H7 (cell line): ENCODE measurements around the gene HOXB2. TPM values are rescaled to one million over a fixed set of nuclear protein-coding genes. Genes with fewer than 3 reads are reported as not detected.
A peak's percentile ranks its signal among the peaks of the same experiment; 100 is the strongest.

Experiments used
- DNase-seq: peaks from one replicate; pipeline ENCODE4 v3.0.0; 2012
- H3K27me3 ChIP-seq: 2 replicates; pipeline ENCODE4 v1.6.0; 2011; ENCODE audit warnings: mild to moderate bottlenecking, low read length; ENCODE audit not compliant: control insufficient read depth, insufficient read depth
- H3K36me3 ChIP-seq: replicated peaks from 2 replicates; pipeline ENCODE4 v1.5.1; 2011; ENCODE audit warnings: low read length; ENCODE audit not compliant: control insufficient read depth, insufficient read depth
- H3K4me3 ChIP-seq: 2 replicates; pipeline ENCODE4 v1.5.1; 2011; ENCODE audit warnings: low read depth, mild to moderate bottlenecking, control low read depth, low read length, moderate library complexity; ENCODE audit not compliant: insufficient read depth
- total RNA-seq: library from RNA; depleted of rRNA; stranded (reverse); fragments of >200 nt; shearing (Covaris generic); gene quantifications from 2 replicates; pipeline ENCODE4 v1.2.3, GENCODE V29; 2014

HOXB2 gene
- total RNA-seq, 1 experiment from 2014 or later: 11.8 TPM

DNA sequence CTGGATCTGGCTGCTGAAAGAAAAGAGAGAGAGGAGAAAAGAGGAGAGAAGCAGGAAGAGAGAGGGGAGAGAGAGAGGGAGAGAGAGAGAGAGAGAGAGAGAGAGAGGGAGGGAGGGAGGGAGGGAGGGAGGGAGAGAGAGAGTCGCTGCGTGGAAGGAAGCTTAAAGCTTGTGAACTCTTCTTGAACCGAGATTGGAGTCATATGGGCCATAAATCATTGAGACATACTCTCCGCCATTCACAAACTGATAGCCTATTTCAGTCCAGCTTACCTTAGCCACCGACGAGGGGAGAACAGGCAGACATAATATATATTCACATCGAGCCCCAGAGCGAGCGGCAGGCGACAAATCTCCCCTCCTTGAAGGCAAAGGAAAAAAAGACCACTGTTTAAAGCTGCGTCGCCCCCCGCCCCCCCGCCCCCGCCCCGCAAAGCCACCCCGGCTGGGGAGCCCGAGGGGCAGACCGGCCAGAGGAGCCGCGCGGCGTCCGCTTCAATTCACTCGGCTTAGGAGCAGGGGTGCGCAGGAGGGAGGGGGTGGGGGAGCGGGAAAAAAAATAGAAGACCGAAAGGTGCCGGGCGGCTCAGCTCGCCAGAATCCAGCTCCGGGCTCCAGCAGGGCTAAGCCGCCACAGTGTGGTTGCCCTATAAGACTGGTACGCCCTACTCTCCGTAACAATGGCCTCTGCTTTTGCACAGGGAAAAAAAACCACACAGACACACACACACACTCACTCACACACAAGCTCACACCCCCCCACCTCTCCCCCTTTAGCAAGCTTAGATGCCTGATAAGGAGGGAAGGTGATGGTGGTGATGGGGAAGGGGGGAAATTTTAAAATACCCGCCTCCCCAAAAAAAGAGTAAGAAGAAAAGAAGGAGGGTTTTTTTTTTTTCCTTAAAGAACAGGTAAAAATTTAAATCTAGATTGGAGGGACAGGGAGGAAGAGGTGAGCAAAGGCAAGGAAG lies 10.6 kb upstream of the HOXB2 start:
- Histone ChIP-seq H3K27me3 (peaks cover 99% of the 10 kb centered on the region), H3K4me3 (peak overlapping the region; percentile 37; the same call in 1 of the 2 replicates), H3K36me3 (no peaks in the 10 kb centered on the region)
- DNase-seq: peak; percentile 89

- DNase-seq: peak; percentile 80
- H3K27me3 ChIP-seq: peaks cover 99% of the 10 kb centered on the region
- peak overlapping the region; percentile 37; the same call in 1 of the 2 replicates for H3K4me3 ChIP-seq
- H3K36me3 ChIP-seq: no peaks in the 10 kb centered on the region
Observed at GRCh38 chr17:48554412-48555257, 9.7 kb upstream of the HOXB2 start.

DNA sequence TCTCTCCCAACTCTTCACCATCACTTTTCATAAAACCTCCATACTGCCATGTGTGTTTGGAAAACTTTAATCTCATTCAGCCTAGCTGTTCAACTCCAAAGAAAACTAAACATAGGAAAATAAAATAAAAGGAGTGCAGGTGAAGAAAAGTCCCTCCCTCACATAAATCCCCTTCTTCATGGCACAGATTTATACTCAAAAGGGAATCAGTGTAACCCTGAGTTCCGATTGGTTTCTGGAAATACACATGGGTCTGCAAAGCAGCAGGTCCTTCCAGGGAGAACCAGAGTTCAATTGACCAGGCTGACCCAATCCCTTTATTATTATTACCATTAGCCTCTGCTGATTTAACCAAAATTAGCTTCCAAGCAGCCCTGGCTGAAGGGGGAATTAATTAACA lies 8.9 kb upstream of the HOXB2 start:
- H3K4me3 ChIP-seq: no peak overlapping the region
- no peak for DNase-seq
- H3K27me3 ChIP-seq: peaks cover 94% of the 10 kb centered on the region
- no peaks in the 10 kb centered on the region for H3K36me3 ChIP-seq

DNA sequence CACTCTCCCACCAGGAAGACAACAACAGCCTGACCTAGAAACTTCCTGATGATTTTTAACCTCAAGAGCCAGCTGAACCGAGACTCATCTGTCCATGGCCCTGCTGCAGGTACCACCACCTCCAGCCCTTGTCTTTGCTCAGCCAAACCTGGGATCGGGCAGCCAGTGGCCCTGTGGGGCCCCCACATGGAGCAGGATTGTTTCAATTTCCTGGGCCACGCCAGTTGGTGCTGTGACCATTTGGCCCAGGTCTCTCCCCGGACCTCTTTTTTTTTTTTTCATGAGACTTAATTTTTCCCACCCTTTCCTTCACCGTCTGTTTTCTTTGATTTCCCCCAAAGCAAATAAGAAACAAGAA lies 8.3 kb upstream of the HOXB2 start:
- H3K36me3 ChIP-seq: no peaks in the 10 kb centered on the region
- no peak overlapping the region for H3K4me3 ChIP-seq
- DNase-seq: no peak
- peaks cover 87% of the 10 kb centered on the region for H3K27me3 ChIP-seq

DNA sequence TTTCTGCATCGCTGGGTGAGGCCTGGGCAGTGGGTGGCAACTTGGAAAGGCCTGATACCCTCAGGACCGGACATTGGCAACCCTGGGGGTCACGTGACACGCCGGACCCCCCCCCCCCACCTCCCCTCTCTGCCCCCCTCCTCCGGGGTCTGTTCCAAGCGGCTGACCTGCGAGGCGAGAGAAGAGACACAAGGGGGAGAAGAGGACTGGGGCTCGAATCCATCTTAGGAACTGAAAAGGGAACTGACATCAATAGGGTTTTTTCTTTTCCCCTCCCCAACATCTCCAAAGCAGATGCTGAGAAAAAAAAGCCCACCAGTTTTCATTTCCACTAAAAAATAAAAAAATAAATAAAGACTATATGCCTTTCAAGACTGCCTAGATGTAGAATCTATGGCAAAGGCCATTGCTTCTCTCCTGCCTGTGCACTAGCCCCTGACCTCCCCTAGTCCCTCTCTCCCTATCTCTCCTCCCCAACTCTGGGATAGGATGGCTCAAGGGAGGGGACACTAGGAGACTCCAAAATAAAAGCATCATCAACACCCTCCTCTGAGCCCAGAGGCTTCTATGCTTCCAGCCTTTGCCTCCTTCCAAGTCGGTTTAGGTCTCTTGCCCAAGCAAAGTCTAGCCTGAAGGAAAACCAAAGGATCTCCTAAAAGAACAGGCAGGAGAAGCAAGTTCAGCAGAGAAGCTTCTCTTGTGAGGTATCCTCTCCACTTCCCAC lies 7.7 kb upstream of the HOXB2 start:
- Histone ChIP-seq H3K27me3 (peaks cover 86% of the 10 kb centered on the region), H3K4me3 (peak overlapping the region; percentile 9; the same call in 1 of the 2 replicates), H3K36me3 (no peaks in the 10 kb centered on the region)
- peak; percentile 84 for DNase-seq

DNA sequence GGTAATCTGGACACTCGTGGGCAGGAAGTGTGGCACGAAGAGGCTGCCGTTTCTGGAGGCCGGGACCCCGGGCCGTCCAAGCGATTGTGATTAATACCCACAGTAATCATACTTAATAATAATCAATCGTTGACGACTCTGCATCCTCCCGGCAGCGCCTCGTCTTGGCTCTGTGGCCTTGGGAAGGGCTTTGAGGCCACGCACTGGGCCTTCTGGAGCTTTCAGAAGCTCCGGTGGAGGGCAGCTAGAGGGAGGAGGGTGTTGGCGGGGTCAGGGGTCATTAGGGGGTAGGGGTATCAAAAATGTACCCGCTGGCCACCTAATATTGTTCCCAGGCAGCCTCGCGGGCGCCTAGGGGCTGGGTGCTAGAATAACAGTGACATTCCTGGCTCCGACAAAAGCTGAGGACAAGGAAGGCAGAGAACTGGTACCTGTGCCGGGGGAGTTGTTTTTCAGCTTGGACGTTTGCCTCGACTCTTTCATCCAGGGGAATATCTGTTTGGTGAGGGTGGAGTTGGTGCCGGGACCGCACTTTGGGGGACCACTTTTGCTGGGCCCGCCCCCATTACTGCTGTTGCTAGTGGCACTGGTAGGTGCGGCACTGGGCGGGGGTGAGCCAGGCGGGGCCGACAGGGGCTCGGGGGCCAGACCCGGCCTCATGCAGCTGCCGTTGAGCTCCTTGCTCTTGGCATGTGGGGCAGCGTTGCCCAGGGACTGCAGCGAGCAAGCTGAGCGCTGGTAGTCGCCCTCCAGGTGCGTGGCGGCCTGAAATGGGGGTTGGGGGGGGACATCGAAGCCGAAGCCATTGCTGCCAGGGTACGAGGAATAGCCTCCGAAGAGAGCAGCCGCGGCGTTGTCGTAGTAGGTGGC lies 6.9 kb upstream of the HOXB2 start:
- DNase-seq: peak; percentile 67
- H3K27me3 ChIP-seq: peaks cover 86% of the 10 kb centered on the region
- peak overlapping the region; percentile 9; the same call in 1 of the 2 replicates for H3K4me3 ChIP-seq

DNA sequence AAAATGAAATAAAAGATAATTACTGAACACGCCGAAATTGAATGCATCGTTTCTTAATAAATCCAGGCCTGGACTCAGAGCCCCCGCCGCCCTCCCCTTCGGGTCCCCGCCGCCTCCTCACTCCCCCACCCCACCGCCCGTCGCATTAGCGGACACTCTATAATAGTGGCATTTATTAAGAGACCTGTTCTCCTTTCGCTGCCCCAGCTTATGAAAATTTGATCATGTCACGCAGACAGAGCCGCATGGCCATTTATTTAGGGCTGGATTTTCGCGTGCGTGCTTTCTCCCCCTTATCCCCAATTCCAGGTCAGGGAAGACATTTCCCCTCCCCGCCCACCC lies 6.3 kb upstream of the HOXB2 start:
- no peak overlapping the region for H3K4me3 ChIP-seq
- no peak for DNase-seq
- H3K27me3 ChIP-seq: peaks cover 86% of the 10 kb centered on the region
- H3K36me3 ChIP-seq: no peaks in the 10 kb centered on the region

More for the DNA sequence above, 6.9 kb upstream of the HOXB2 start:
- no peaks in the 10 kb centered on the region for H3K36me3 ChIP-seq

DNA sequence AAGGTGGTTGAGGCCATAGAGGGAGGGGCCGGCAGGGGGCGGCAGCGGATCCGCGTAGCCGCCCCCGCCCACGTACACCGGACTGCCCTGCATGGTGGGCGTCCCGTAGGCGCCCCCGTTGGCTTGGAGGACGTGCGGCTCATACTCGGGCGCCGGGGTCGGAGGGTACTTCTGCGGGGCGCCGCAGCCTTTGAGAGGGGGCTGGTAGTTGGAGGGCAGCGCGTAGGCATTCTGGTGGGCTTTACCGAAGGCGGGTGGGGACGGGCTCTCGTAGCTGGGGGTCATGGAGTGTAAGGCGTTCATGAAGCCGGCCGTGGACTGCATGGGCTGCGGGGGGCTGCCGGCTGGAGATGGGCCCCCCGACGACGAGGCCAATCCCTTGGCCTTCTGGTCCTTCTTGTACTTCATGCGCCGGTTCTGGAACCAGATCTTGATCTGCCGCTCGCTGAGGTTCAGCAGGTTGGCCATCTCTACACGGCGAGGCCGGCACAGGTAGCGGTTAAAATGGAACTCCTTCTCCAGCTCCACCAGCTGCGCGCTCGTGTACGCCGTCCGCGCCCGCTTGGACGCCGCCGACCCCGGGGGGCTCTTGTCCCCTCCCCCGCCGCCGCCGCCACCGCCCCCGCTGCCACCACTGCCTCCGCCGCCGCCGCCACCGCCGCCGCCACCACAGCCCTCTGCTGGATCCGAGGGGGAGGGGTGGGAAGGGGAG lies 5.7 kb upstream of the HOXB2 start:
- Histone ChIP-seq H3K27me3 (peaks cover 86% of the 10 kb centered on the region), H3K4me3 (peak overlapping the region; percentile 28), H3K36me3 (no peaks in the 10 kb centered on the region)
- peak; percentile 91 for DNase-seq

GRCh38 chr17:48549914-48550501 lies 5.1 kb upstream of the HOXB2 start:
- H3K36me3 ChIP-seq: no peaks in the 10 kb centered on the region
- H3K27me3 ChIP-seq: peaks cover 87% of the 10 kb centered on the region
- H3K4me3 ChIP-seq: no peak overlapping the region
- no peak for DNase-seq

- Histone ChIP-seq H3K36me3 (no peaks in the 10 kb centered on the region), H3K27me3 (peaks cover 84% of the 10 kb centered on the region), H3K4me3 (no peak overlapping the region)
- DNase-seq: no peak
Observed at GRCh38 chr17:48549281-48549630, 4.3 kb upstream of the HOXB2 start.

DNA sequence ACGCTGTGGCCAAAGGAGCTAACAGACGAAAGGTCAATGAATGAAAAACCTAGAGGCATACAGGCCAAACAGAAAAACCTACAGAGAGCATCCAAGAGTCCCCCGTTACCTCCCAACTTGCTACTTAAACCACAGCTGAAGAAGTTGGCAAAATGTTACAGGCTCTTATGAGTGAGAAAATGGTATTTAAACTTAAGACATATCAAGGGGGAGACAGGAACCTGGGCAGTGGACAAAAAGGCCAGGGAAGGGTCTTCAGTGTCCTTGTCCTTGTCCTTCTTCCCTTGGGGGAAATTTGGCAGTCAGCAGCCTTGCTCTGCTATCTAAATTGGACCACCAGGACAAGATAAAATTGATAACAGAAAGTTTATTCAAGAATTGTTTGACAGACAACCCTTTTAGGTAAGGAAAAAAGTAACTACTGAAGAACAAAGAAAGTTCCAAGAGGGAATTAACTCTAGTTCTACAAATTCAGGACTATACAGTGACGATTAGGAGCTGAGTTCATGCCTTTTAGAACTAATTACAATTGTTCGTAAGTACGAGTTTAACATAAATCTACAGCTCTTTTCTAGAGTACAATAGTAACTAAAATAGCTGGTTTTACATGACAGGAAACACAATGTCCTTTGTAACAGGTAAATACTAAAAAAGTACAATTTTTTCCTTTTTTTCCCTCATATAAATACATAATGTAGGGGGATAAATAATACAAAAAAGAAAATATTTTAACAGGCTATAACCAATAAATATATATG lies 3.8 kb upstream of the HOXB2 start:
- Histone ChIP-seq H3K4me3 (no peak overlapping the region), H3K36me3 (no peaks in the 10 kb centered on the region), H3K27me3 (peaks cover 84% of the 10 kb centered on the region)
- no peak for DNase-seq

GRCh38 chr17:48547808-48548522 lies 3.1 kb upstream of the HOXB2 start:
- no peak for DNase-seq
- peaks cover 84% of the 10 kb centered on the region for H3K27me3 ChIP-seq

More at GRCh38 chr17:48547808-48548522, 3.1 kb upstream of the HOXB2 start:
- Histone ChIP-seq H3K4me3 (no peak overlapping the region), H3K36me3 (no peaks in the 10 kb centered on the region)
